HG03103 (cell line): ENCODE data around the gene SPINT3.
"Not testable (repeated sequence)": the region's sequence is repeated elsewhere in the genome, so short reads cannot be mapped to it uniquely, and the experiment has no call there.

Experiments used
- ATAC-seq: cut with Tn5 transposase; IDR thresholded peaks from one replicate; pipeline ENCODE4 v1.9.1; 2021; ENCODE audit warnings: low read depth; ENCODE audit not compliant: unreplicated experiment

The SPINT3 gene

DNA sequence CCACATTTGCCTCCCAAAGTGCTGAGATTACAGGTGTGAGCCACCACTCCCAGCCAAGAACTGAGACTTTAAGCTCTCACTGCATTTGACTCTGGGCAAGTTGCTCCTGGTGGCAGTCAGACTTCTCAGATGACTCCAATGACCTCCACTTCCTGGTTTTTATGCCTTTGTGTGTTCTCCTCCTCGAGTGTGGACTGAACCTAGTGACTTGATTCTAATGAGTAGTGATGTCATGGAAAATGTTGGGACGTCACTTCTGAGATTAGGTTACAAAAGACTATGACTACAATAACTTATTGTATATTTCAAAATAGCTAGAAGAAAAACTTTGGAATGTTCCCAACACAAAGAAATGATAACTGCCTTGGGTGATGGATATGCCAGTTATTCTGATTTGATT lies 12.0 kb downstream of the SPINT3 start:
- no peak for ATAC-seq

GRCh38 chr20:45502561-45502960 lies 12.9 kb downstream of the SPINT3 start:
- no peak for ATAC-seq

GRCh38 chr20:45501600-45501999 lies 13.8 kb downstream of the SPINT3 start:
- no peak for ATAC-seq

- ATAC-seq = no peak
Measured at GRCh38 chr20:45500022-45500421, 15.4 kb downstream of the SPINT3 start.

DNA sequence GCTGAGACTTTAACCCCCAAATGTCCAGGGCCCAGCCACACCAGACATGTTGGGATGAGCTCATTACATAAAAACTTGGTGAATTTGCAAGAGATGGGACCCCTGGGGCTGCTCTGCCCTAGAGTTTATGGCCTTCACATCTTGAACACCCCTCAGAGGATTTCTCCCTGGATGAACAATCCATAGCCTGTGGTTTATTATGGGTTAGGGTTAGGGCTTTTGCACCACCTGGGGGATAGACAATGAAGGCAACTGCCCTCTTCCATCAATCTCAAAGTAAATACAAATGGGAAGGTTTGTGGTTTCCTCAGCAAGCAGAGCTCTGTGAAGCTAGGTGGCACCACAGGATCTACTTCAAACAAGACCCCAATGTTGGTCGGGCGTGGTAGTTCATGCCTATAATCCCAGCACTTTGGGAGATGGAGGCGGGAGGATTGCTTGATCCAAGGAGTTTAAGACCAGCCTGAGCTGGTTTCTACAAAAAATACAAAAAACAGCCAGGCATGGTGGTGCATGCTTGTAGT lies 17.4 kb downstream of the SPINT3 start:
- ATAC-seq = no peak

GRCh38 chr20:45496166-45496565 lies 19.3 kb downstream of the SPINT3 start:
- ATAC-seq = no peak

GRCh38 chr20:45495501-45495941 lies 19.9 kb downstream of the SPINT3 start:
- ATAC-seq = no peak

GRCh38 chr20:45489083-45489531 lies 26.3 kb downstream of the SPINT3 start:
- no peak for ATAC-seq

DNA sequence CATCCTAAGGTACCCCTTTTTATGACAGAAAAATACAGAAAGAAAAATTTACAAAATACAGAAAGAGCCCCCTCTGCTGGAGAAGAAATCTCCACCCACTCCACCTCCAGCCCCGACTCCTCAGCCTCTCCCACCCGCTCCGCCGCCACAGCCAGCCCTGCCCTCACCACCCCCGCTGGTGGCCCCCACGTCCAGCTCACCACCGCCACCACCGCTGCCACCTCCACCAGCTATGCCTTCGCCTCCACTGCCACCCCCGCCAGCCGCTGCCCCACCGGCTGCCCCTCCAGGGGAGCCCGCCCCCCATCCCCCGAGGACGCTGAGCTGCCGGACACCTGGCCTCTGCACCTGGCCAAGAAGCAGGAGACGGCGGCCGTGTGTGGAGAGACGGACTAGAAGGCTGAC lies 28.2 kb downstream of the SPINT3 start:
- ATAC-seq = no peak

- no peak for ATAC-seq
Measured at GRCh38 chr20:45485388-45485787, 30.0 kb downstream of the SPINT3 start.

DNA sequence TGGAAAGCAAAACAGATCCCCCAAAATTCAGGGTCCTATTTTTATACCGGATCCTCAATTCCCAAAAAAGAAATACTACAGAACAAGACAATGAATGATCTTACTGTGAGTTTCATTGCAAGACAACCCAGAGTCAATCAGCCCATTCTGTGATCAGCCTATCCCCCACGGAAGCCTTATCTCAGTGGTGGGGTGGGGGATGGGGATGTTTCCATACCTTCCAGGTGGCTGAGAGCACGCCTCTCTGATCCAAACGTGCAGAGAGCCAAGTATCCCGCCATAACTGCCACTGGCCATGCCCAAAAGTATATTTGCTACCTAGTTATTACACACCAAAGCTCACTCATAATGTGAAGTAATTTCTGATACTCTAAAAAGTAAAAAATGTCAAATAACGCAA lies 30.7 kb downstream of the SPINT3 start:
- ATAC-seq = no peak

- ATAC-seq = no peak
Measured at GRCh38 chr20:45479822-45480221, 35.6 kb downstream of the SPINT3 start.

DNA sequence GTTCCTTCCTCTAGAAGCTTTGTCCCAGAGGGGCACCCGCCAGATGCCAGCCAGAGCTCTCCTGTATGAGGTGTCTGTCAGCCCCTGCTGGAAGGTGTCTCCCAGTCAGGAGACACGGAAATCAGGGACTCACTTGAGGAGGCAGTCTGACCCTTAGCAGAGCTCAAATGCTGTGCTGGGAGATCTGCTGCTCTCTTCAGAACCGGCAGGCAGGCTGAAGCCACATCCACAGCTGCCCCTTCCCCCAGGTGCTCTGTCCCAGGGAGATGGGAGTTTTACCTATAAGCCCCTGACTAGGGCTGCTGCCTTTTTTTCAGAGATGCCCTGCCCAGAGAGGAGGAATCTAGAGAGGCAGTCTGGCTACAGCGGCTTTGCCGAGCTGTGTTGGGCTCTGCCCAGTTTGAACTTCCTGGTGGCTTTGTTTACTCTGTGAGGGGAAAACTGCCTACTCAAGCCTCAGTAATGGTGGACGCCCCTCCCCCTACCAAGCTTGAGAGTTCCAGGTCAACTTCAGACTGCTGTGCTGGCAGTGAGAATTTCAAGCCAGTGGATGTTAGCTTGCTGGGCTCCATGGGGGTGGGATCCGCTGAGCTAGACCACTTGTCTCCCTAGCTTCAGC lies 37.8 kb downstream of the SPINT3 start:
- not testable (repeated sequence) for ATAC-seq

DNA sequence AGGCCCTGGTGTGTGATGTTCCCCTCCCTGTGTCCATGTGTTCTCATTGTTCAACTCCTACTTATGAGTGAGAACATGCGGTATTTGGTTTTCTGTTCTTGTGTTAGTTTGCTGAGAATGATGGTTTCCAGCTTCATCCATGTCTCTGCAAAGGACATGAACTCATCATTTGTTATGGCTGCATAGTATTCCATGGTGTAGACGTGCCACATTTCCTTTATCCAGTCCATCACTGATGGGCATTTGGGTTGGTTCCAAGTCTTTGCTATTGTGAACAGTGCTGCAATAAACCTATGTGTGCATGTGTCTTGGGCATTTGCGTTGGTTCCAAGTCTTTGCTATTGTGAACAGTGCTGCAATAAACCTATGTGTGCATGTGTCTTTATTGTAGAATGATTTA lies 43.1 kb downstream of the SPINT3 start:
- ATAC-seq = not testable (repeated sequence)

DNA sequence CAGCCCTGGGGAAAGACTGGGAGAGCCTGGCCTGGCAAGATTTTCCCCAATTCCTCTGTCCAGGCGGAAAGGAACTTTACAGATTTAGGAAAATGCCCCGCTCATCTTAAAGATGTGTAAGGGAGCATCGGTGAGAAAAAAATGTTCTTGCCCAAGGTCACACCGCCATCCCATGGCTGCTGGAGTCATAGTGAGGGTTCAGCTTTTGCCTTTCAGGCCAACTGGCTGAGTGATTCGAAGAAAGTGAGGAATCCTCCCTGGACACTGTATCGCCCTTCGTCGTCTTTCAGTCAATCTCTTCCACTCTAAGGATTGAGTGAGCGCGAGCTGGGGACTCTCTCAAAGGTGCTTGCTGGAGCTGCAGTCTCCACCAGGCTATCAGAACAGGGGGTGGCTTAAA lies 44.5 kb downstream of the SPINT3 start:
- no peak for ATAC-seq

- ATAC-seq = no peak
Measured at GRCh38 chr20:45470262-45470931, 45.0 kb downstream of the SPINT3 start.

GRCh38 chr20:45469336-45470261 lies 45.8 kb downstream of the SPINT3 start, which contains the start of gene WFDC2:
TSS of gene WFDC2 (plus strand) at chr20:45469753. CDS start at chr20:45469782, 29 bp downstream.
- ATAC-seq = no peak

- no peak for ATAC-seq
Measured at GRCh38 chr20:45467861-45468260, 47.6 kb downstream of the SPINT3 start.

GRCh38 chr20:45467172-45467571 lies 48.2 kb downstream of the SPINT3 start:
- no peak for ATAC-seq

DNA sequence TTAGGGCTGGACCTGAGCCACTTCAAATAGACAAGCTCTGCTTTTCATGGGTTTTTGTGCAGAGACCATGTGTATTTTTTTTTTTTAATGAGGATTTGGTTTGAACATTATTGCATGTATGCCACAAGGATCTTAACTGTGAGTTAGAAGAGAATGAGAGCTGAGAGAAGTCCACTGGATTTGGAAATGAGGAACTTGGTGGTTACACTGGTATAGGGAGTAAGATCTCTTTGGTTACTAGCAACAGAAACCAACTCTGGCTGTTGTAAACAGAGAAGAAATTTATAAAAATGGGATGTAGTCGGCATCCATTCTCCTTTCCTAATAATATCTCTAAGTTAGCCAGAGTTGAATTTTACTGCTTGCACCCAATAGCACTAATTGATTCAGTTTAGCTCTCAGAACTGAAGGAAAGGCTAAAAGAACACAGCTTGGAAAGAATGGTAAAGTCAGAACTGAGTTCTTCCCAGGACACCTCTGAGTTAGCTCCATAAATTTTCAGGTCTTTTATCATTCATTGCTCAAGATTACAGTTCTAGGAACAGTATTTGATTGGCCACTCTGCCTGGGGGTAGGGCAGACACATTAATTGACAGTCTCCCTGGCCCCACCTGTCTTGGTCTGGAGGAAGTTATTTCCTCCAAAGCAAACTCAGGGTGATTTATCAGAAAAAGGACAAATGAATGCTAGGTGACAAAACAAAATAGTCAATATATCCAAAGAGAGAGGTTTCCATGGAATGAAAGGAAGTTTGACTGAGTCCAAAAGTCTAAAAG lies 49.7 kb downstream of the SPINT3 start:
- ATAC-seq = no peak
